ENCODE data around the gene PLK5. TPM values are rescaled to one million over a fixed set of nuclear protein-coding genes. Genes with fewer than 3 reads are reported as not detected.

PLK5 gene
- total RNA-seq, 4 donors from 2014 or later = not detected

GRCh38 chr19:1520203-1520780, 3.6 kb upstream of the PLK5 start:
- Histone ChIP-seq H3K9me3 (no peaks in the 10 kb centered on the region), H3K27ac (no peak overlapping the region), H3K4me3 (no peak overlapping the region), H3K27me3 (peaks cover 50% of the 10 kb centered on the region), H3K4me1 (peaks cover 3 to 7% (median 6%) of the 10 kb centered on the region in 4 donors), H3K36me3 (no peaks in the 10 kb centered on the region)
- in situ Hi-C loops (cut with MboI; ENCODE audit: low pct_ligation_motif_present in 1 of 4, low pct_unique_long_range_greater_than_20kb in 1 of 4, low sequenced_read_pairs in 3 of 4) = no loop called here
- intact Hi-C loops (cut with DNase I; ENCODE audit: low total_unique reads) = no loop called here
- 33 to 71% methylated on average over 1 to 17 of the region's 17 CpGs for WGBS, 2 donors (ENCODE audit: low coverage in 1 of 2)
- no peak for TF ChIP-seq POLR2A (IDR thresholded peaks at IDR 0.05)
- TF ChIP-seq EP300 (IDR thresholded peaks at IDR 0.05; ENCODE audit: low read depth) = no peak
- no peak for TF ChIP-seq CTCF (IDR thresholded peaks at IDR 0.05)
- TF ChIP-seq POLR2AphosphoS5 (IDR thresholded peaks at IDR 0.05) = no peak
- no peak for DNase-seq

GRCh38 chr19:1521636-1522035, 2.2 kb upstream of the PLK5 start:
- intact Hi-C loops (cut with DNase I; ENCODE audit: low total_unique reads) = no loop called here
- H3K27me3 ChIP-seq = peaks cover 64% of the 10 kb centered on the region
- H3K4me1 ChIP-seq = peaks cover 3 to 7% (median 6%) of the 10 kb centered on the region in 4 donors
- in situ Hi-C loops (cut with MboI; ENCODE audit: low pct_ligation_motif_present in 1 of 4, low pct_unique_long_range_greater_than_20kb in 1 of 4, low sequenced_read_pairs in 3 of 4) = no loop called here
- H3K4me3 ChIP-seq = no peak overlapping the region
- no peaks in the 10 kb centered on the region for H3K9me3 ChIP-seq
- DNase-seq = no peak
- peak overlapping the region in 1 of 4 donors; percentile 37 for H3K27ac ChIP-seq
- TF ChIP-seq POLR2AphosphoS5 (IDR thresholded peaks at IDR 0.05) (no peak), POLR2A (IDR thresholded peaks at IDR 0.05) (no peak), EP300 (IDR thresholded peaks at IDR 0.05; ENCODE audit: low read depth) (no peak), CTCF (IDR thresholded peaks at IDR 0.05) (no peak)
- WGBS, 2 donors (ENCODE audit: low coverage in 1 of 2) = 67% methylated on average over 14 of the region's 14 CpGs; no CpG with 5 or more reads in 1 of the 2 donors
- no peaks in the 10 kb centered on the region for H3K36me3 ChIP-seq

GRCh38 chr19:1522061-1522460, 1.8 kb upstream of the PLK5 start:
- no peak for TF ChIP-seq POLR2A (IDR thresholded peaks at IDR 0.05)
- no peak for TF ChIP-seq CTCF (IDR thresholded peaks at IDR 0.05)
- TF ChIP-seq POLR2AphosphoS5 (IDR thresholded peaks at IDR 0.05) = no peak
- no peak for TF ChIP-seq EP300 (IDR thresholded peaks at IDR 0.05; ENCODE audit: low read depth)
- in situ Hi-C loops (cut with MboI; ENCODE audit: low pct_ligation_motif_present in 1 of 4, low pct_unique_long_range_greater_than_20kb in 1 of 4, low sequenced_read_pairs in 3 of 4) (no loop called here), intact Hi-C loops (cut with DNase I; ENCODE audit: low total_unique reads) (no loop called here)
- Histone ChIP-seq H3K9me3 (no peaks in the 10 kb centered on the region), H3K27ac (peak overlapping the region in 1 of 4 donors; percentile 37), H3K36me3 (no peaks in the 10 kb centered on the region), H3K4me3 (no peak overlapping the region), H3K4me1 (peaks cover 3 to 7% (median 6%) of the 10 kb centered on the region in 4 donors), H3K27me3 (peaks cover 68% of the 10 kb centered on the region)
- WGBS, 2 donors (ENCODE audit: low coverage in 1 of 2) = 48% methylated on average over 8 of the region's 10 CpGs; no CpG with 5 or more reads in 1 of the 2 donors
- no peak for DNase-seq

- DNase-seq = no peak
- 69% methylated on average over 14 of the region's 18 CpGs; no CpG with 5 or more reads in 1 of the 2 donors for WGBS, 2 donors (ENCODE audit: low coverage in 1 of 2)
- in situ Hi-C loops (cut with MboI; ENCODE audit: low pct_ligation_motif_present in 1 of 4, low pct_unique_long_range_greater_than_20kb in 1 of 4, low sequenced_read_pairs in 3 of 4) (no loop called here), intact Hi-C loops (cut with DNase I; ENCODE audit: low total_unique reads) (no loop called here)
- H3K9me3 ChIP-seq = no peaks in the 10 kb centered on the region
- peaks cover 3 to 7% (median 6%) of the 10 kb centered on the region in 4 donors for H3K4me1 ChIP-seq
- no peak overlapping the region for H3K4me3 ChIP-seq
- H3K27ac ChIP-seq = no peak overlapping the region
- H3K27me3 ChIP-seq = peaks cover 75% of the 10 kb centered on the region
- no peaks in the 10 kb centered on the region for H3K36me3 ChIP-seq
- no peak for TF ChIP-seq CTCF (IDR thresholded peaks at IDR 0.05)
- no peak for TF ChIP-seq POLR2A (IDR thresholded peaks at IDR 0.05)
- TF ChIP-seq EP300 (IDR thresholded peaks at IDR 0.05; ENCODE audit: low read depth) = no peak
- TF ChIP-seq POLR2AphosphoS5 (IDR thresholded peaks at IDR 0.05) = no peak
These were observed 1.0 kb upstream of the PLK5 start for GRCh38 chr19:1522838-1523237.

All from transverse colon (tissue), 4 donors.